T-helper 2 cell treated with Interferon-gamma antibody and Interleukin-4, amounts not matched to agents 100 ng/mL and 5 ng/mL, for 36 hours (primary cell): Measurements from ENCODE around the gene GRID1. TPM values are rescaled to one million over a fixed set of nuclear protein-coding genes. Genes with fewer than 3 reads are reported as not detected.
"Not testable (repeated sequence)": the region's sequence is repeated elsewhere in the genome, so short reads cannot be mapped to it uniquely, and the experiment has no call there.

Experiments
- intact Hi-C: fragments of 100-400 bp; cut with micrococcal nuclease; formaldehyde crosslinking; loops from one replicate; pipeline ENCODE4 v1.15.1; 2023
- total RNA-seq: library from RNA; stranded (reverse); gene quantifications from 2 replicates; pipeline ENCODE4 v1.2.3, GENCODE V29; 2022

Gene GRID1
- total RNA-seq, 1 donor from 2014 or later, result not detected

GRCh38 chr10:86392723-86393094 is 26.1 kb upstream of the GRID1 start:
- intact Hi-C loops, result no loop called here

GRCh38 chr10:86391986-86392722 is 25.6 kb upstream of the GRID1 start:
- intact Hi-C loops, result no loop called here

GRCh38 chr10:86391236-86391840 is 24.7 kb upstream of the GRID1 start:
- intact Hi-C loops, result no loop called here

GRCh38 chr10:86390337-86391120 is 23.9 kb upstream of the GRID1 start:
- intact Hi-C loops, result no loop called here

- intact Hi-C loops, result no loop called here
These were observed 23.0 kb upstream of the GRID1 start for GRCh38 chr10:86389441-86390193.

GRCh38 chr10:86389109-86389440 is 22.5 kb upstream of the GRID1 start:
- intact Hi-C loops, result not testable (repeated sequence)

- intact Hi-C loops, result no loop called here
These were observed 21.6 kb upstream of the GRID1 start for GRCh38 chr10:86388119-86388704.

- intact Hi-C loops, result no loop called here
These were observed 20.7 kb upstream of the GRID1 start for GRCh38 chr10:86387178-86387794.

- intact Hi-C loops, result no loop called here
These were observed 19.2 kb upstream of the GRID1 start for GRCh38 chr10:86385806-86386205.

GRCh38 chr10:86377797-86378146 is 11.2 kb upstream of the GRID1 start:
- intact Hi-C loops, result loop anchor here (1.0 to 5.0 kb wide), 8 partner anchors 115 to 1837 kb away; no protein-coding TSS in a partner anchor

GRCh38 chr10:86376852-86377796 is 10.5 kb upstream of the GRID1 start:
- intact Hi-C loops, result loop anchor here (1.0 to 5.0 kb wide), 8 partner anchors 115 to 1837 kb away; no protein-coding TSS in a partner anchor

GRCh38 chr10:86376403-86376802 is 9.8 kb upstream of the GRID1 start:
- intact Hi-C loops, result loop anchor here (2.0 to 5.0 kb wide), 6 partner anchors 114 to 1594 kb away; no protein-coding TSS in a partner anchor

- intact Hi-C loops, result loop anchor here (5.0 kb wide), 4 partner anchors 113 to 1593 kb away; no protein-coding TSS in a partner anchor
These were observed 8.6 kb upstream of the GRID1 start for GRCh38 chr10:86375204-86375603.

GRCh38 chr10:86374664-86375063 is 8.1 kb upstream of the GRID1 start:
- intact Hi-C loops, result loop anchor here (5.0 kb wide), 4 partner anchors 112 to 1592 kb away; no protein-coding TSS in a partner anchor

GRCh38 chr10:86373828-86374227 is 7.2 kb upstream of the GRID1 start:
- intact Hi-C loops, result no loop called here

- intact Hi-C loops, result no loop called here
These were observed 6.7 kb upstream of the GRID1 start for GRCh38 chr10:86373251-86373650.

GRCh38 chr10:86372784-86373239 is 6.2 kb upstream of the GRID1 start:
- intact Hi-C loops, result no loop called here

- intact Hi-C loops, result no loop called here
These were observed 5.7 kb upstream of the GRID1 start for GRCh38 chr10:86372119-86372783.

- intact Hi-C loops, result no loop called here
These were observed 5.1 kb upstream of the GRID1 start for GRCh38 chr10:86371691-86372090.
